DND-41 (cell line): ENCODE data around the gene PSMC3.

Experiments
- ATAC-seq: fragments of 200-7000 bp; cut with Tn5 transposase; 3 replicates; pipeline ENCODE4 v1.9.1; 2021; ENCODE audit warnings: low read depth; ENCODE audit not compliant: insufficient read depth
- DNase-seq: peaks from one replicate; pipeline ENCODE4 v3.0.0-alpha.2; 2020
- H2AFZ ChIP-seq: 2 replicates; pipeline ENCODE4 v1.6.0; 2012; ENCODE audit warnings: low read depth, low read length
- H3K27ac ChIP-seq: 2 replicates; pipeline ENCODE4 v1.5.1; 2012; ENCODE audit warnings: low read length, inconsistent platforms
- H3K27me3 ChIP-seq: fragments of 200-600 bp; sonication (generic); 2 replicates; pipeline ENCODE4 v1.6.0; 2012; ENCODE audit warnings: low read length, mild to moderate bottlenecking, inconsistent platforms; ENCODE audit not compliant: insufficient read depth, poor library complexity
- H3K36me3 ChIP-seq: 2 replicates; pipeline ENCODE4 v1.5.1; 2012; ENCODE audit warnings: low read length, inconsistent platforms; ENCODE audit not compliant: insufficient read depth
- H3K4me1 ChIP-seq: 2 replicates; pipeline ENCODE4 v1.5.1; 2012; ENCODE audit warnings: mild to moderate bottlenecking, low read length; ENCODE audit not compliant: insufficient read depth
- H3K4me2 ChIP-seq: 2 replicates; pipeline ENCODE4 v1.6.0; 2012; ENCODE audit warnings: mild to moderate bottlenecking, moderate library complexity, low read length, inconsistent platforms; ENCODE audit not compliant: insufficient read depth
- H3K4me3 ChIP-seq, 2 experiments: fragments of 200-600 bp in 1 of 2; shearing (Covaris generic) in 1 of 2; 2 replicates each; pipeline ENCODE4 v1.5.1; 2012 to 2016; ENCODE audit warnings: inconsistent platforms in 2 of 2, low read length in 2 of 2, mild to moderate bottlenecking in 2 of 2, low read depth in 1 of 2, moderate library complexity in 1 of 2
- H3K79me2 ChIP-seq: 2 replicates; pipeline ENCODE4 v1.6.0; 2012; ENCODE audit warnings: low read length, inconsistent platforms; ENCODE audit not compliant: insufficient read depth
- H3K9ac ChIP-seq: 2 replicates; pipeline ENCODE4 v1.6.0; 2012; ENCODE audit warnings: low read depth, mild to moderate bottlenecking, inconsistent platforms, low read length, moderate library complexity
- H3K9me3 ChIP-seq: 2 replicates; pipeline ENCODE4 v1.5.1; 2012; ENCODE audit warnings: low read length, moderate library complexity, mild to moderate bottlenecking, inconsistent platforms; ENCODE audit not compliant: insufficient read depth, severe bottlenecking
- H4K20me1 ChIP-seq: 2 replicates; pipeline ENCODE4 v1.6.0; 2012; ENCODE audit warnings: low read length; ENCODE audit not compliant: insufficient read depth
- CTCF ChIP-seq: IDR thresholded peaks from 2 replicates; pipeline ENCODE4 v1.5.1; 2012; ENCODE audit warnings: borderline replicate concordance, low read length, moderate library complexity, mild to moderate bottlenecking; ENCODE audit not compliant: poor library complexity, severe bottlenecking; ENCODE audit errors: extremely low read depth
- EZH2 ChIP-seq: IDR thresholded peaks from 3 replicates; pipeline ENCODE4 v1.6.1; 2012; ENCODE audit warnings: borderline replicate concordance, low read depth, mild to moderate bottlenecking, moderate library complexity, low read length, inconsistent platforms; ENCODE audit not compliant: severe bottlenecking

PSMC3 gene

GRCh38 chr11:47398011-47398410, 28.2 kb downstream of the PSMC3 start:
- no peaks in the 10 kb centered on the region for H3K9me3 ChIP-seq
- peaks cover 26% of the 10 kb centered on the region for H3K4me1 ChIP-seq
- H4K20me1 ChIP-seq: no peaks in the 10 kb centered on the region
- TF ChIP-seq CTCF: no peak
- H3K9ac ChIP-seq: no peak overlapping the region
- DNase-seq (no peak), ATAC-seq (no peak)
- no peak overlapping the region for H3K27ac ChIP-seq
- H3K79me2 ChIP-seq: no peaks in the 10 kb centered on the region
- no peaks in the 10 kb centered on the region for H3K36me3 ChIP-seq
- no peak overlapping the region for H2AFZ ChIP-seq
- H3K27me3 ChIP-seq: no peaks in the 10 kb centered on the region
- H3K4me3 ChIP-seq: no peak overlapping the region
- no peak overlapping the region for H3K4me2 ChIP-seq

DNA sequence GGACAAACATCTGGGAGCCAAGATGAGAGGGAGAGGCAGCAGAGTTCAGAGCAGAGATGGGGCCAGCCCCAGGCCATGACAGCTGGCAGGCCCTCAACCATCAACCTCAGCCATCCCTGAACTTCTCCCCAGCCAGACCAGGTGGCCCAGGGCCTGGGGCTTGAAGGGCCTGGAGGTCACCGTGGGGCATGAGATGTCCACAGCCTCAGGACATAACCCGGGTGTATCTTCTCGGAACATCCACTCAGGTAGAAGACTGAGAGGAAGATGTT, 30.3 kb downstream of the PSMC3 start:
- no peak overlapping the region for H3K4me2 ChIP-seq
- H3K9ac ChIP-seq: no peak overlapping the region

DNA sequence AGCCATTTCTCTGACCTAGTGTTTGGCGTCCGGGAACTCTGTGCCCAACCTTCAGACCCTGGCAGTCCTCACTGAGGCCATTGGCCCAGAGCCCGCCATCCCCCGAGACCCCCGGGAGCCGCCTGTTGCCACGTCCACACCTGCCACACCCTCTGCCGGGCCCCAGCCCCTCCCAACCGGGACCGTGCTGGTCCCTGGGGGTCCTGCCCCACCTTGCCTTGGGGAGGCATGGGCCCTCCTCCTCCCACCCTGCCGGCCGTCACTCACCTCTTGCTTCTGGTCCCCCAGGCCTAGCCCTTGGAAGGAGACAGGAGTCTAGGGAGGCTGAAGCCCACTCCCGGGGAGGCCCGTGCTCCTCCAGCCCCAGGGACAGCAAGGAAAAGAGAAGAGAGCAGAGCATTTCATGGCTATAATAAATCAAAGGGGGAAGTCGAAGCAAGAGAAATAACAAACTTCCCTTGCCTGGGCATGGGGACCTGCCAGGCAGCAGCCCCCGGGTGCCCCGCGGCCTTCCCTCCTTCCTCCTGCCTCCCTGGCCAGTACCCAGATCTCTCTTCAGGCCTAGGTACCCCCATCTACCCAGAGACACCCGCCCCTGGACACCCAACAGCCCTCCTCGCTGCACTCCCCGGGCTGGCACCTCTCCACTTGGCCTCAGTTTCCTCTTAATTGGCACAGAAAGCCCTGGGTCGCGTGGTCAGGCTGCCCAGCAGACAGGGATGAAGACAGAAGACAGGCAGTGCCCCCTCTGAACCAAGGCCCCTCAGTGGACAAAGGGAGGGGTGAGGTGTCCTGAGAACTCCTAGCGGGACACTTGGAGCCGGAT, 30.8 kb downstream of the PSMC3 start:
- 0 out of 2 replicates have a peak overlapping the region, but pooled peaks have one; percentile 47 for H3K27ac ChIP-seq
- no peak overlapping the region for H3K9ac ChIP-seq
- no peak overlapping the region for H2AFZ ChIP-seq
- DNase-seq (no peak), ATAC-seq (no peak)
- H3K4me3 ChIP-seq: no peak overlapping the region
- no peak overlapping the region for H3K4me2 ChIP-seq
- TF ChIP-seq CTCF (no peak), EZH2 (no peak)
- peaks cover 25% of the 10 kb centered on the region for H3K4me1 ChIP-seq
- no peaks in the 10 kb centered on the region for H3K9me3 ChIP-seq
- H3K36me3 ChIP-seq: no peaks in the 10 kb centered on the region
- H3K79me2 ChIP-seq: no peaks in the 10 kb centered on the region
- no peaks in the 10 kb centered on the region for H3K27me3 ChIP-seq
- H4K20me1 ChIP-seq: no peaks in the 10 kb centered on the region

More for the DNA sequence above, 30.3 kb downstream of the PSMC3 start:
- ATAC-seq (no peak), DNase-seq (no peak)
- Histone ChIP-seq H2AFZ (no peak overlapping the region), H3K9me3 (no peaks in the 10 kb centered on the region), H3K79me2 (no peaks in the 10 kb centered on the region), H3K27ac (no peak overlapping the region), H3K36me3 (no peaks in the 10 kb centered on the region), H3K4me1 (peaks cover 26% of the 10 kb centered on the region), H3K27me3 (no peaks in the 10 kb centered on the region), H3K4me3 (no peak overlapping the region), H4K20me1 (no peaks in the 10 kb centered on the region)
- TF ChIP-seq CTCF: no peak
